Measurements from ENCODE around the gene FAM177B.
"Not testable (repeated sequence)": the region's sequence is repeated elsewhere in the genome, so short reads cannot be mapped to it uniquely, and the experiment has no call there.

Gene FAM177B

DNA sequence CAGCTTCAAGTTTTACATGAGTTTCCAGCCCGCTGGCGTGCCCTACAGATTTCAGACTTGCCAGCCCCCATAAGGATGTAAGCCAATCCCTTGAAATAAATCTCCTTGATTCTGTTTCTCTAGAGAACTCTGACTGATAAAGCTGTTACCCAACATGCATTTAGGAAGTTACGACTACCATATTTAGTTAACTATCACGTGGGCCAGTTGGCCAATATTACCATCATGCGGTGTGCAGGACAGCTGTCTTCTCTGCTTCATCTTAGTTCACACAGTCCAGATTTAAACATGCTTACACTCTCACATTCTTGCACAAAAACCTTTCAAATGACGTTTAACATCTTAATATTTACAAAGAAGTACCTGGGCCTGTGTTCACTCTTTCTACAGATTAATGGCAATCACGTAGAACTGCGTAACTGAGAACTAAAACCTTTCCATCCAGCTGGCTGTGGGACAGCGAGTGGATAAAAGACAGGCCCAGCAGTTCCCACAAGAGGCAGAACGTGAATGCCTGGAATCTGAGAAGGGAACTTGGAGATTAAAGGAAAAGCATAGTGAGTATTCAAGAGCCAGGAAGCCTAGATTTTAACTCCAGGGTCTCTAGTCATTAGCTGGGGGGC is 20.8 kb downstream of the FAM177B start:
- no peak overlapping the region for H3K9ac ChIP-seq (ENCODE audit: low read depth, low read length)
- no peaks in the 10 kb centered on the region for H3K9me3 ChIP-seq (ENCODE audit: control insufficient read depth, insufficient read depth, low read length)
- H3K36me3 ChIP-seq (ENCODE audit: insufficient read depth, low read length) = no peaks in the 10 kb centered on the region
- H3K4me1 ChIP-seq (ENCODE audit: insufficient read depth, low read length) = no peaks in the 10 kb centered on the region

GRCh38 chr1:222759451-222760035 is 22.5 kb downstream of the FAM177B start:
- Histone ChIP-seq H3K4me1 (ENCODE audit: insufficient read depth, low read length) (no peaks in the 10 kb centered on the region), H3K9ac (ENCODE audit: low read depth, low read length) (no peak overlapping the region), H3K36me3 (ENCODE audit: insufficient read depth, low read length) (no peaks in the 10 kb centered on the region), H3K9me3 (ENCODE audit: control insufficient read depth, insufficient read depth, low read length) (no peaks in the 10 kb centered on the region)

GRCh38 chr1:222761083-222761482 is 24.1 kb downstream of the FAM177B start:
- Histone ChIP-seq H3K36me3 (ENCODE audit: insufficient read depth, low read length) (no peaks in the 10 kb centered on the region), H3K4me1 (ENCODE audit: insufficient read depth, low read length) (no peaks in the 10 kb centered on the region), H3K9me3 (ENCODE audit: control insufficient read depth, insufficient read depth, low read length) (no peaks in the 10 kb centered on the region), H3K9ac (ENCODE audit: low read depth, low read length) (no peak overlapping the region)

GRCh38 chr1:222762178-222762577 is 25.2 kb downstream of the FAM177B start:
- H3K4me1 ChIP-seq (ENCODE audit: insufficient read depth, low read length); H3K36me3 ChIP-seq (ENCODE audit: insufficient read depth, low read length); H3K9me3 ChIP-seq (ENCODE audit: control insufficient read depth, insufficient read depth, low read length); H3K9ac ChIP-seq (ENCODE audit: low read depth, low read length): not testable (repeated sequence)

DNA sequence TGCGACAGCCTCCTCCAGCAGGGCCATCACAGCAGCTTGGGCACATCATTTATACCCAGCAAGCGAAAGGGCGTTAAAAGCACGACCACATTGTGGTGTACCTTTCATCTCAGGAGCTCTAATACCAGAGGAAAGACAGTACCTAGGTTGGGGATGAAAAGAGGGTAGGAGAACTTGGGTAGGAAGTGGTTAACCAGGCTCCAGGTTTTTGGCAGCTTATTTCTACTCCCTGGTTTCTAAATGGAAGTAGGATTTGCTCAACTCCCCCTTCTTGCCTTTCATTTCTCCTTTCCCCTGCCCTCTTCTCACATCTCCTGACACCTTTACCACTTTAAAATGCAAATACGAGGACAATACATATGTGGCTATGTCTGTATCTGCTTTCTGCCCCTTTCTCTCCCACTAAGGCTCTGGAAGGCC is 30.2 kb downstream of the FAM177B start:
- Histone ChIP-seq H3K36me3 (ENCODE audit: insufficient read depth, low read length) (no peaks in the 10 kb centered on the region), H3K4me1 (ENCODE audit: insufficient read depth, low read length) (no peaks in the 10 kb centered on the region), H3K9ac (ENCODE audit: low read depth, low read length) (no peak overlapping the region), H3K9me3 (ENCODE audit: control insufficient read depth, insufficient read depth, low read length) (peaks cover 6% of the 10 kb centered on the region)

GRCh38 chr1:222768592-222768991 is 31.6 kb downstream of the FAM177B start:
- H3K9me3 ChIP-seq (ENCODE audit: control insufficient read depth, insufficient read depth, low read length) = peaks cover 6% of the 10 kb centered on the region
- no peaks in the 10 kb centered on the region for H3K36me3 ChIP-seq (ENCODE audit: insufficient read depth, low read length)
- no peaks in the 10 kb centered on the region for H3K4me1 ChIP-seq (ENCODE audit: insufficient read depth, low read length)
- no peak overlapping the region for H3K9ac ChIP-seq (ENCODE audit: low read depth, low read length)

DNA sequence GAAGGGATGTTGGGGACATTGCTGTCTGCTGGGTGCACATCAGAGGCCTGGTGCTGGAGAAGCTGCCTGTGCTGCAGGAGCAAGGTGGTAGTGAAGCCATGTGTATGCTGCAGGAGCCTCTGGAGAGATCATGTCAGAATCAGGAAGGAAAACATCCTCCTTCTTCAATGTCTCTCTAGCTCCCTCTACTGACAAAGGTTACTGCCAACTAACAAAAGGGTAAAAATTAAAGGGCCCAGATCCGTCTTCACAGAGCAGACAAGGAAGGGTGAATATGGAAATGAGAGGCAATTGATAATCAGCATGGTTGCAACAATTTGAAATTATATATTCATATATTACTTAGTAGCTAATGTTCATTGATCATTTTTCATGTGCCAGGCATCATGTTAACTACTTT is 32.2 kb downstream of the FAM177B start:
- Histone ChIP-seq H3K36me3 (ENCODE audit: insufficient read depth, low read length) (no peaks in the 10 kb centered on the region), H3K9me3 (ENCODE audit: control insufficient read depth, insufficient read depth, low read length) (peaks cover 6% of the 10 kb centered on the region), H3K4me1 (ENCODE audit: insufficient read depth, low read length) (no peaks in the 10 kb centered on the region), H3K9ac (ENCODE audit: low read depth, low read length) (no peak overlapping the region)

DNA sequence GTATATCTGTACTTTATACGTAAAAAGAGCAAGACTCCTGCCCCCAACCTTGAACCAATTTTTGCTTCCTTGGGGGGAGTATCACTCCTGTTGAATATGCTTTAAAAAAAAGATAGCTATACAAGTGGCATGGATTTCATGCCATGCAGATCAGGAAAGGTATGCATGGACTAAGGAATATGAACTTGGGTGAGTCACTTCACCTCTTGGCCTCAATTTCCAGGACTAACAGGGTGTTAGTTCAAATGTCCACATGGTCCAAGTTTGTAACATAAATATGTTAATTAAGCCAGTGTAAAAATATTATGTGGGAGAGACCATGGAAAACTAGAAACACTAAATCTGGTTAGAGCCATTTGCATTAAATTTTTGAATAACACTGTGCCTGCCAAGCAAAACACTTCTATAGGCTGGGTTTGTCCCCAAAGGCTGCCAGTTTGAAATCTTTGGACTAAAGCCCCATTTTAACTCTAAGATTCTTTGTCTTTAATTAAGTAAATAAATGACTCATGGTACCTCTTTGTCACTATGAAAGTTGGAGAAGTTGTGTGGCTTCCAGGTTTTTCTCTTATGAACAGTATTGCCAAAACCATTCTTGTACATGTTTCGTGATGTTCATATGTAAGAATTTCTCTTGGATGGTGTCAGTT is 33.1 kb downstream of the FAM177B start:
- no peaks in the 10 kb centered on the region for H3K4me1 ChIP-seq (ENCODE audit: insufficient read depth, low read length)
- peaks cover 6% of the 10 kb centered on the region for H3K9me3 ChIP-seq (ENCODE audit: control insufficient read depth, insufficient read depth, low read length)
- H3K9ac ChIP-seq (ENCODE audit: low read depth, low read length) = no peak overlapping the region
- no peaks in the 10 kb centered on the region for H3K36me3 ChIP-seq (ENCODE audit: insufficient read depth, low read length)

DNA sequence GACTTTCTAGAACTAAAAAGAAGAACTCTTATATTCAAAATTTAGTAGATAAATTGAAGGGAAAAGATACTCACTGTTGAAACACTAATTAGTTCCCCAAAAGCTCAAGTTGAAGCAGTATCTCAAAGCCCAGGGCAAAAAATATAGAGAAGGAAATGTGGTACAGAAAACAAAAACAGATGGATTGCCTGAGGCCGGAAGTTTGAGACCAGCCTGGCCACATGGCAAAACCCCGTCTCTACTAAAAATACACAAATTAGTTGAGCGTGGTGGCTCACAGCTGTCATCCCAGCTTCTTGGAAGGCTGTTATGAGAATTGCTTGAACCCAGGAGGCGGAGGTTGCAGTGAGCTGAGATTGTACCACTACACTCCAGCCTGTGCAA is 36.0 kb downstream of the FAM177B start:
- H3K9ac ChIP-seq (ENCODE audit: low read depth, low read length) = no peak overlapping the region
- peaks cover 6% of the 10 kb centered on the region for H3K9me3 ChIP-seq (ENCODE audit: control insufficient read depth, insufficient read depth, low read length)
- no peaks in the 10 kb centered on the region for H3K4me1 ChIP-seq (ENCODE audit: insufficient read depth, low read length)
- H3K36me3 ChIP-seq (ENCODE audit: insufficient read depth, low read length) = no peaks in the 10 kb centered on the region

DNA sequence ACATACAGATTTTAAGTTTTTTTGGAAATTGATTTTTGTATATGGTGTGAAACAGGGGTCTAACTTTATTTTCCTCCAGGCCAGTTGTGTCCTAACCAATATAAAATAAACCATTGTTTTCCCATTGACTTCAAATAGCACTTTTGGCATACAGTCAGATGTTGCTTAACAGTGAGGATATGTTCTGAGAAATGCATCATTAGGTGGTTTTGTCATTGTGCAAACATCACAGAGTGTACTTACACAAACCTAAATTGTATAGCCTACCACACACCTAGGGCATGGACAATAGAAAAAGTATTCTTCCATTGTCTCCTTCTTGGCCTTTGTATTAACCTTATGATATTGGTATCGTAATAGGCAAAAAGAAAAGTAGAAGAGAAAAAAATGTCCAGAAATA is 40.5 kb downstream of the FAM177B start:
- H3K9me3 ChIP-seq (ENCODE audit: control insufficient read depth, insufficient read depth, low read length) = no peaks in the 10 kb centered on the region
- no peak overlapping the region for H3K9ac ChIP-seq (ENCODE audit: low read depth, low read length)
- no peaks in the 10 kb centered on the region for H3K36me3 ChIP-seq (ENCODE audit: insufficient read depth, low read length)
- H3K4me1 ChIP-seq (ENCODE audit: insufficient read depth, low read length) = no peaks in the 10 kb centered on the region

GRCh38 chr1:222777977-222778376 is 41.0 kb downstream of the FAM177B start:
- Histone ChIP-seq H3K9ac (ENCODE audit: low read depth, low read length) (no peak overlapping the region), H3K4me1 (ENCODE audit: insufficient read depth, low read length) (no peaks in the 10 kb centered on the region), H3K36me3 (ENCODE audit: insufficient read depth, low read length) (no peaks in the 10 kb centered on the region), H3K9me3 (ENCODE audit: control insufficient read depth, insufficient read depth, low read length) (no peaks in the 10 kb centered on the region)

- no peak overlapping the region for H3K9ac ChIP-seq (ENCODE audit: low read depth, low read length)
- H3K36me3 ChIP-seq (ENCODE audit: insufficient read depth, low read length) = no peaks in the 10 kb centered on the region
- no peaks in the 10 kb centered on the region for H3K4me1 ChIP-seq (ENCODE audit: insufficient read depth, low read length)
- no peaks in the 10 kb centered on the region for H3K9me3 ChIP-seq (ENCODE audit: control insufficient read depth, insufficient read depth, low read length)
These were observed 44.2 kb downstream of the FAM177B start for GRCh38 chr1:222781251-222781650.

DNA sequence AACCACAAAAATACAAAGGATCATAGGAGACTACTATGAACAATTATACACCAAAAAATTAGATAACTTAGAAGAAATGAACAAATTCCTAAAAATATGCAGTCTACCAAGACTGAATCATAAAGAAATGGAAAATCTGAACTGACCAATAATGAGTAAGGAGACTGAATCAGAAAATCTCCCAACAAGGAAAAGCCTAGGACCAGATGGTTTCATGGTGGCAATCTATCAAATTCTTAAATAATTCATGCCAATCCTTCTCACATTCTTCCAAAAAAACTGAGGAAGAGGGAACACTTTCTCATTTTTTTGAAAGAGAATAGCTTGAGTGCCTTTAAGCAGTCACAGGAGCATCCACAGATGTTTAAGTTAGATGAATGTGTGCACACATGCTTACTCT is 46.0 kb downstream of the FAM177B start:
- no peaks in the 10 kb centered on the region for H3K36me3 ChIP-seq (ENCODE audit: insufficient read depth, low read length)
- H3K9ac ChIP-seq (ENCODE audit: low read depth, low read length) = no peak overlapping the region
- no peaks in the 10 kb centered on the region for H3K9me3 ChIP-seq (ENCODE audit: control insufficient read depth, insufficient read depth, low read length)
- no peaks in the 10 kb centered on the region for H3K4me1 ChIP-seq (ENCODE audit: insufficient read depth, low read length)

DNA sequence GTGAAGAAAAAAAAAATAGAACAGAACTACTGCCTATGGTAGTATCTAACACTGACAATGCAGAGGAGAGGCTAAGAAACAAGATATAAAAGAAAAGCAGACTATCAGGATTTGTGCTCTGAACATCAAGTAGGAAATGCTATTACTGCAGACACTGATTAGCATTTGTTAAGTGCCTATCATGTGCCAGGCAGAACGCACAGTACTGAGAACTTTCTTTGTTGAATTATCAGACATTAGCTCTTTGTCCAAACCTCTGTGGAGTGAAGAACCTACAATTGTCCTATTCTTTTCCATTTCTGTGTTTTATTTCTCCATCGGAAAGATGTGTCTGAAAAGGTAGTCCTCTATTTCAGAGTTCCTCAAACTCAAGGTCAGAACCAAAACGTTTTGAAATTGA is 47.4 kb downstream of the FAM177B start:
- H3K4me1 ChIP-seq (ENCODE audit: insufficient read depth, low read length) = no peaks in the 10 kb centered on the region
- H3K9me3 ChIP-seq (ENCODE audit: control insufficient read depth, insufficient read depth, low read length) = no peaks in the 10 kb centered on the region
- no peaks in the 10 kb centered on the region for H3K36me3 ChIP-seq (ENCODE audit: insufficient read depth, low read length)
- H3K9ac ChIP-seq (ENCODE audit: low read depth, low read length) = no peak overlapping the region

DNA sequence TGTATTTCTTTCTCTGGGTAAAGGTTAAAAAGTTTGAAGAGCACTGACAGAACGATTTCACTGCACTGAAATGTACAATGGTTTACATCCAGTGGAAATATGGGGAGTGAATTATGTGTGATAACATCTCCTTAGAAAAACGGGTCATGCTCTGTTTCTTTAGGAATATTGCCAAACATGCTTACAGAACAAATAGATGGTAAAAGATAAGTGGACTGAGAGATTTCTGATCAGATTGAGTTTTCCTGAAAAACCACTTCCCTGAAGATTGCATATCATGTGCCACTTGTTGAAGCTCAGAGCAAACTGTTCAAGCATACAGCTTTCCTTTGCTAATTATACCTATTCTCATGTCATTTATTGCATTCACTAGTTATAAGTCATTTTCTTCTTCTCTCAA is 47.9 kb downstream of the FAM177B start:
- no peak overlapping the region for H3K9ac ChIP-seq (ENCODE audit: low read depth, low read length)
- no peaks in the 10 kb centered on the region for H3K36me3 ChIP-seq (ENCODE audit: insufficient read depth, low read length)
- no peaks in the 10 kb centered on the region for H3K9me3 ChIP-seq (ENCODE audit: control insufficient read depth, insufficient read depth, low read length)
- H3K4me1 ChIP-seq (ENCODE audit: insufficient read depth, low read length) = no peaks in the 10 kb centered on the region
